CD4-positive, alpha-beta T cell treated with Interleukin-12 subunit alpha and Interleukin-12 subunit beta, for 1 hour (primary cell): Measurements from ENCODE around the gene KIF7.

ENCODE experiments used
- DNase-seq: peaks from one replicate; pipeline ENCODE4 v3.0.0-alpha.2; 2020

KIF7 gene

DNA sequence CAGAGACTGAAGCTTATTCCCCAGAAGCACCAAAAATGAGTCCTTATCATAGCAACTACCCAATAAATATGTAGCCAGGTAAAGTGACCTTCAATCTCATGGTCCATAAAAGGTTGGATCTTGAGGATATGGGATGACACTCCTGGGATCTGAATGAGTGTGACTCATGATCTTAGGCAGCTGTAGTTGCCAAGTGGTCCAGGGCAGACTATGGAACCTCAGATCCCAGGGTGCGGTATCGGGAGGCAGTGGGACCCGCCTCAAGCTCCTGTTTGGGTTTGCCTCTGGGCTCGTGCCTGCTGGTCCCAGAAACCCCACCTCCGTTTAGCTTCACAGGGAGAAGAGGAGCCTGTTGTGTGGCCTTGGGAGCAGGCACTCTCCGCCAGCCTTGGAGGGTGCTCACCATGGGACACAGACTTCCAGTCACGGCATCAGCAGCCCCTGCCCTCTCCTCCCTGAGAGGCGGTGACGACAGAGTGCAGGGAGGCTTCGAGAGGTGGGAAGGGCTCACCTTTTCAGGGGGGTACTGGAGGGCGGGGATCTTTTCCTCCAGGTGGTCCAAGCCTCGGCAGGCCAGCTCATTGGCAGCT lies 15.8 kb upstream of the KIF7 start:
- DNase-seq, result no peak

DNA sequence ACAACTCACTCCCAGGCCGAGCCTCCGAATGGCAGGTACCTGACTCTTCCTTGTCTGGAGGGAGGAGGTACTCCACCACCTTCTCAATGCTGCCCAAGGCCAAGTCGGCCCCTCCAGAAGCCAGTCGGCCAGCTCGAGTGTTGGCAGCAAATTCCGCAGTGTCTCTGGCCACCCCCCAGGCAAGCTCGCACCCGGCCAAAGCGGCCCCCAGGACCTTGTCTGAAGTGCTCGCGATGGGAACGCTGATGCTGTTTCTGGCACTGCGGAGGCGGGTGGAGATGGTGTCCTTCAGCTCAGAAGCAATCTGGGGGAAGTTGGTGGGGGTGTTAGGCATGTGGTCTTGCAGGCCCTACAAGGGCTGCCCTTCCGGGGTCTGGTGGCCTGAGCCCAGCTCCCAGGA lies 14.7 kb upstream of the KIF7 start:
- no peak for DNase-seq

DNA sequence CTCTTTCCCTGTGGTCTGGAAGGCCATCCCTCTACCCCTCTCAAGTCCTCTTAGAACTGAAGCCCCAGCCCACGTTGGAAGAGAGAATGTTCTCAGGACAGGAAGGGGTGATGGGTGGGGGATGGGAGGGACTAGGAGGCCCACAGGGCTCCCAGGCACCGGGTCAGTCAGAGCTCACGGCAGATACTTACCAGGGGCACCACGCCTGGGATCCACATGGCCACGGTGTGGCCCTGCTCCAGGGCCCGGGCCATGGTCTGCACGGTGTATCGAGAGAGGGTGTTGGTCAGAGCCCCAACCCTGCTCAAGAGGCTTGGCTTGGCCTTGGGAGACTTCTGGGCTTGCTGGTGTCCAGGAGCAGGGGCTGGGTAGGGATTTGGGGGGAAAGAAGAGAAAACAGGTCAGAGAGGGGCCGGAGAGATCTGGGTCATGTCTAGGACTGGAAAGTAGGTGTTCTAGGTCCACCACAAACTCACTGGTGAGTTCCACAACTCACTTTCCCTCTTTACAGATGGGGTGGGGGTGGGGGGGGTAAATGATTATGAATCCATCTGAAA lies 14.1 kb upstream of the KIF7 start:
- no peak for DNase-seq

DNA sequence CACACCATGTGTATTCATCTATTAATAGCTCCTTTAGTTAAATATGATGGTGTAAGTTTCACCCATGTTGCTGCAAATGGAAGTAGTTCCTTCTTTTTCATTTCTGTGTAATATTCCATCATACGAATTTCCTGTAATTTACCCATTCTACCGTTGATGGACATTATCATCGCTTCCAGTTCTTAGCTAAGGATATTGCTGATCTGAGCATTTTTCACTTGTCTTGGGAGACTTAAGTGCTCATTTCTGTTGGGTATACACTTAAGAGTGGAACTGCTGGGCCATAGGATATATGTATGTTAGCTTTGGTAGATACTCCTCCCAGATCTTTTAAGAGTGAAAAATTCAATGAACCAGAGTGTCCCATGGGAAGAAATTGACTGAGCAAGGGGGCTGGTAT lies 12.9 kb upstream of the KIF7 start:
- DNase-seq, result no peak

DNA sequence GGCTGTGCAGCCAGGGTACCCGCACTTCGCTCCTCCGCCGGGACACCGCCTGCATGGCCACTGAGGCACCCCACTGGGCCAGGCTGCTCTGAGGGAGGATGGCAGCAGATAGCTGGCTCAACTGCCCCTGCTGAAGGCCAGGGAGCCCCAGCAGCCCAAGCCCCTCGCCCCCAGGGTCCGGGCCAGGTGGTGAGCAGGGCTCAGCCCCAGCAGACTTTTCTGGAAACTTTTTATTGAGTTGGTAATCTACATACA lies 12.4 kb upstream of the KIF7 start:
- no peak for DNase-seq

DNA sequence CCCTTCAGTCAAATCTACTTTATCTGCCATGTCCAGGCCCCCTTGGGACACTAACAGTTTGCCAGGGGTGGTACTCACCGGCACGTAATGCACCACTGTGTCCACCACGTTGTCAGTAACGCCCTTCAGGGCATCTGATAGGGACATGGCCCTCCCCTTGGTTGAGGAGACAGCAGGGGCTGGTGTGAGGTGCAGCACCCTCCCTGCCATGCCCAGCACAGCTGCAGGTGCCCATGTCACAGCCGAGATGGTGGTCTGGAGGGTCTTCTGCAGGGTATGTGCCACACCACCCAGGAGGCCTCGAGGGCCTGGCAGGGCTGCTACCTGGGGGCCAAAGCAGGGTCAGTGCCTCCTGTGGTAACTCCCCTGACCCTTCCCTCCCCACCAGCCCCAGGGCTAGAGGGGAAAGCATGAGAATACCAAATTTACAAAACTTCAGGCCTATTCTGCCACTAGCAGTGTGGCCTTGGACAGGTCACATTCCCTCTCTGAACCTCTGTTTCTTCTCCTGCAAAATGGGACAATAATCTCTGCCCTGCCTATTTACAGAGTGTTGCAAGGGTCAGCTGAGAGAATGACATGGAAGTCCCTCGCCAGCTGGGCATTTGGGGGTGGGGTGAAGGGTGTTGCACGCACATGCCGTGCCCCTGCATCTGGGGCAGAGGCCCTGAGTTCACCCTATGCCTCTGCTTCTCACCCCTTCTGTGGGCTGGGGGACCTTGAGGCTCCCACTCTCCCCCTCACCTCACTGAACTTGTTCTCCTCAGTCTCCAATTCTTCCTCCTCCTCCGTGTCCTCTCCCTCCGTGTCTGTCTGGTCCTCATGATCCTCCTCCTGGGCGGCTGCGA lies 11.8 kb upstream of the KIF7 start:
- no peak for DNase-seq

DNA sequence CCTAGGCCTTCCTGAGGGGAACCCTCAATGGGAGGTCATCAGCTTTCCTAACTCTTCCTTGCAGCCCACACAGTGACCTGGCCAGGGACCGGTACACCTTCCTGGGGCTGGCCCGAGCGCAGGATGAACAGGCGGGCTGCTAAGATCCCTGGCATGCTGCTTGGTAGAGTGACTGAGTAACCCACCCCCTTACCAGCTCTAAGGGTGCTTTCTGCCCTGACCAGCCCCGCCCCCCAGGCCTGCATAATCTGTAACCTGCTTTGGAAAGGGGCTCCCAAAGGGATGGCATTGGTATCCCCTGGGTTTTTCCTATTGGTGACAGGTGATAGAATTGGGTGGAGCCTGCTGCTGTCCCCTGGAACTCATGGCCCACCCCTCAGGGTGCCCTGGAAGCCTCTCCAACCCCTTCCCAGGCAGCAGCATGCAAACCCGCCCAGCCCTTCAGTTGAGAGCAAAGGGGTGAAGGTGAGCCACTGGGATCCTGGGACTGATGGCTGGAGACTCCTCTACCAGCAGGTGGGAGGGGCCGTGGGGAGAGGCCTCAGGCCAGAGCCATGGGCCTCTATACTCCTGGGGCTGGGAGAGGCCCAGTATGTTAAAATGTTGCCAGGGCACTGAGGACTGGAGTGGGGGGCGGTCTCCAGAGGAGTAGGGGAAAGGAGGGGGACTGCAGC lies 11.1 kb upstream of the KIF7 start:
- DNase-seq, result no peak

DNA sequence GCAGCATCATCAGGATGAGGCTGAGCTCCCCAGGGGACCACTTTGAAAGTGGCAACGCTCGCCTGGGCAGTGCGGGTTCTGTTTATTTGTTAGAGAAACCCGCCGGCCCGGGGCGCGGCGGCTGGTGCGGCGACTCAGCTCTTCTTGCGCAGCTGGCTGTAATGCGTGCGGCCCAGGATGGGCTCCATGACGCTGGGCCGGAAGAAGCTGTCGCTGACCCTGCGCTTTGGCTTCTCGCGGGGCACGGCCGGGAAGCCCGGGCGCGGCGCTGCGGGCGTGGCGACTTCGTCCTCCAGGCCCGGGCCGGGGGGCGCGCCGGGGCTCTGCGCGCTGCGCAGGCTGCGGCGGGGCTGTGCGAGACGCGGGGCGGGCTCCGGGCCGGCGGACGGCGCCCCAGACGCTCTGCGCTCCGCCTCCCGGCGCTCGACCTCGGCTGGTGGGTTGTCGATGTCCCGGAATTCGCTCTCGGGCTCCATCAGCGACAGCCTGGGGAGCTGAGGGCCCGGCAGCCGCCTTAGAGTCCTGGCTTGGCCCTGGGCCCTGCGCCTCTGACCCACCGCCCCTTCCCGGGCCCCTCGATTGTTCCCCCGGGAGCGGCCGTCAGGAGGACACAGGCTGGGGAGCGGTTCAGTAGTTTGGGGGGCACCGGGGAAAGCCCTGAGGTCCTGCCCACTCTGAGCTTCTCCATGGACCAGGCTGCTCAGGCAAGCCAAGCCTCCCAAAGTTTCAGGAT lies 10.3 kb upstream of the KIF7 start:
- no peak for DNase-seq

DNA sequence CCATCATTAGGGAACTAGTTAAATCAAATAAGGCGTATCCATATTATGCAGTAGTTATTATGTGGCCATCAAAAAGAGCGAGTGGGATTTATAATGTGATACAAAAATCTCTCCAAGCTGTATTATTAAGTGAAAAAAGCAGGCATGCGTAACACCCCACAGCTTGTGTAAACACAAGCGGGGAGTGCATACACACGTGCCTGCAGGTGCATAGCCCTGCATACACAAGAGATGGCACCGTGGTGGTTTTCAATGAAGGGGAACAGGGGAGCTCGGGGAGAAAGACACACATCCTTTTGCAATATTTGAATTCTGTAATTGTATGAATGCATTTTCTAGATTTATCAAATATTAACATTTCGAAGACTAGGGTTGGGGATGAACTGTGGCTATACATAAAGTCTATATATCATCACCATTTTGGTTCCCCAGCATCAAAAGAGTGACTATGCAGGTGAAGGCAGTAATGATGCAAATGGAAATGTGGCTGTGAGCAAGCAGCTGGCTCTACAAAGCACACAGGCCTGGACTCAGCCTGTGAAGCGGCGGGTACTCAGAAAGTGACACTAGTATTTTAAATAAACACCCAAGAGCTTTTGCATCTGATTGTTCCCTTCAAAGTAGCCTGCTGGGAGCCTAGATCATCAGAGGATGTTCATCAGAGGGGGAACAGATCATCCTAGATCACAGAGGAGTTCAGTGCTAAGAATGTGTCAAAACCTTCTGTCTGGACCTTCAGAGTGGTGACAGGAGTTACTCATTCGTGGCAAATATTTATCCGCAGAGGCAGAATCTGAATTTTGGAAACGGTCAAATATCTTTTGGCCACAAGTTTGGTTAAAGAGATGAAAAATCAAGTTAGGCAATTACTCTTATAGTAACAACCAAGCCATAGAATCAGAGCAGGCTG lies 9.4 kb upstream of the KIF7 start:
- DNase-seq, result no peak

DNA sequence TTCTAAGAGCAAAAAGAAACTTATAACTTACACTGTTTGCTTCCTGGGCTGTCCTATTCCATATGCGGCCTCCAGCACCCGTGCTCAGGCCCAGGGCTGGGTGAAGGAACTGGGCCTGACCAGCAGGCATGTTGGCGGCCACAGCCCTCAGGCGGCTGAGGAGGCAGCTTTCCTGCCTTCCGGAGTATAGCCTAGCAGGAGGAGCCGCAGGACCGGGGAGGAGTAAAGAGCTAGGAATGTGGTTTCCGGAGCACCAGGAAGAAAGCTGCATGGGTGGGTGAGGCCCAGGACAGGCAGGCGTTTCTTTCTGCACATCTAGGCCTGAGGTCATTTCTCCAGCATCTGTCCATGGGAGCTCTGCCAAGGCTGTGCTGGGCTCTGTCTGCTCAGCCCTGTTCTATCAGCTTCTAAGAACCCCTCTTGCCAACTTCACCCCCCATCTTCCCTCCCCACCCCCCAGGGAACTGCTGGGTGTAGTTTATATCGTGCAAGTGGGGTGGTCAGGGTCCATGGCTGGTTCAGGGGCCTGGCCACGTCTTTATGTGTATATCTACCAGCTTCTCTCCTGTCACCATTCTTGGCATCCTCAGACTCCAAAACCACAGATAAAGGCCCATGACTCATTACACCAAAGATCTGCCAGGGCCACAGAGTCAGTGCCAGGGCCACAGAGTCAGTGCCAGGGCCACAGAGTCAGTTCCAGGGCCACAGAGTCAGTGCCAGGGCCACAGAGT lies 7.8 kb upstream of the KIF7 start:
- no peak for DNase-seq

DNA sequence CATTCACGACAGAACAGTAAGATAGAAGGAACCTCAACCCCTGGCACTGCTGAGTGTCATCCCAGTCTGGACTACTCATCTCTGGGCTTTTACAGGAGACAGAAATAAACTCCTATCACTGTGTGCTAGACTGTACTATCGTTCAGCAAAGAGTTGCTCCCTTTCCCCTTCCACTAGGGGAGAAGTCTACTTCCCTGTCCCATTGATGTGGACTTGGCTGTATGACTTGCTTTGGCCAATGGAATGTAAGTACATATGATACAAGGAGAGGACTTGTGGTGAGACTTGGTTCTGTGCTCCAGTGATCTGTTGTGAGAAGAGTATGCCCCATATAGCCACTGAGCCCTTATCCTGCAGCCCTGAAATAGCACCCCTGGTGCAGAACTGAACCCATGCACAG lies 5.3 kb upstream of the KIF7 start:
- no peak for DNase-seq

DNA sequence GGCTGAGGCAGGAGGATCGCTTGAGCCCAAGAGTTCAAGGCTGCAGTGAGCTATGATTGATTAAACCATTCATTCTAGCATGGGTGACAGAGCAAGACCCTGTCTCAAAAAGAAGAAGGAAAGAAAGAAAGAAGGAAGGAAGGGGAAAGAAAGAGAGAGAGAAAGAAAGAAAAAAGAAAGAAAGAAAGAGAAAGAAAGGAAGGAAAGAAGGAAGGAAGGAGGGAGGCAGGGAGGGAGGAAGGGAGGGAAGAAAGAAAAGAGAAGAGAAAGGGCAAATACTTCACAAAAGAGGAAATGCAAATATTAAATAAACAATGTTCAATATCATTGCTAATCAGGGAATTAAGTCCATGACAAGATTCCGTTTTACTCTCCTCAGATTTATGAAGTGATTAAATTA lies 4.0 kb upstream of the KIF7 start:
- no peak for DNase-seq

DNA sequence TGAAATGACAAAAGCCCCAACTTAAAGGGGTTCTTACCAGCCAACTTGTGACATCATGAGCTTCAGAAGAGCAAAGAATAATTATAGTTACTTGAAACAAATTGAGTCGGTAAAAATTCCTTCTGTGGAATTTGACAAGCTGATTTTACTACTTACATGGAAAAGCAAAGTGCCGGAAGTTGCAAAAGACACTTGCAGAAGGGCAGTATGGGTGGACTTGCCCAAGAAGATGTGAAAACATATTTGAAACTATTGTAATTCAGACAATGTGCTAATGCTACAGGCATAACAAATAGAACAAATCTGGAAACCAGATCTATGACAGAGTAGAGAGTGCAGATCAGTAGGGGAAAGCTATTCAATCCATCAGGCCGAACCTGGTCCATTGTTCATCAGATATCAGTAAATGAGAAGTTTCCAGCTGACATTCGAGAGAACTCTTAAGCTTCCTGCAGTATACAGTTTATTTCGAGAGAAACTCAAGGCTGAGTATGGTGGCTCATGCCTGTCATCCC lies 2.5 kb upstream of the KIF7 start:
- no peak for DNase-seq

DNA sequence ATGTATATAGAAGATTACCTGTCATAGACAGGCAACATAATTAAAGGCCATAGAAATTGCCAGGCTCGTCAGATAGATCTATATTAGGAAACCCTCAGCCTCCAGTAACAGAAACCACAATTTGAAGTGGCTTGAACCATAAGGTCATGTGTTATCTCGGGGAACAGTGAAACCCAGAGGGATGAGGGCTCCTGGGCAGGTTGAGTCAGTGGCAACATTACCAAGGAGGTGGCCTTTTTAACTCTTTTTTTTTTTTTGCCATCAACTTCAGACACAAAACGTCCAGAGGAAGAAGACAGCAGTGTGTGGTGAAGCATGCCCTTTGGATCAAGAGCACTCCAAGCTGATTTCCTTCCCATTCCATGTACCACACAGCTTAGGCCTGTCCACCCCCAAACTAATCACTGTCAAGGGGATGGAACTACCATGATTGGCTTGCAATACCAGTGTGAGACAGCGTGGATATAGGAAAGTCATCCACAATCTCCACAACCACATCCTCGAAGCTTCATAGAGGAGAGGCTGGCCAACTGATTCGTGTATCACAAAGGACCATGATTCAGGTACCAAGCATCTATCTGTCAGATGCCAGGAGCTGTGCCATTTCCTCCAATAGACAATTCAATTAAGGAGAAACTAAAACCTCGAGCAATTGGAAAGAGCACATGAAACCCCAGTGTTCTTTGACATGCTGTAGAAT lies 999 bp upstream of the KIF7 start:
- DNase-seq, result no peak

DNA sequence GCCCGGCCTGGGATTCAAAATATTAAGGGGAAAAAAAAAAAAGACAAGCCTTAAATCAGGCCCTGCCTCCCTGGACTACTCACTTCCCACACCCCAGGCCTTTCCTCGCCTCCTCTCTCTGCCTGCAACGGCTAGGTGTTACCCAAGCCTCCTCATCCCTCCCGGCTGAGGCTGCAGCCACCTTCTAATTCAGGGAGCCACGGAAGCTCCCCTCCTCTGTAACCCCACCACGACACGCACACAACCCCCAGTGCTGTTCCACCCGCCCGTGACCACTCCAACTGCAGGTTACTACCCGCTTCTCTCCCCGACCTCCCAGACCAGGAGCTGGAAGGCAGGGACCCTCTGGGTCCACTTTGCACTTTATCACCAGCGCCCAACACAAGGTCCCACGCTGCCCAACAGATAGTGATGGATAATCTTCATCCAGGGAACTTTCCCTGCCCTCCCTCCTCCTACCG lies 936 bp downstream of the KIF7 start:
- DNase-seq, result no peak

DNA sequence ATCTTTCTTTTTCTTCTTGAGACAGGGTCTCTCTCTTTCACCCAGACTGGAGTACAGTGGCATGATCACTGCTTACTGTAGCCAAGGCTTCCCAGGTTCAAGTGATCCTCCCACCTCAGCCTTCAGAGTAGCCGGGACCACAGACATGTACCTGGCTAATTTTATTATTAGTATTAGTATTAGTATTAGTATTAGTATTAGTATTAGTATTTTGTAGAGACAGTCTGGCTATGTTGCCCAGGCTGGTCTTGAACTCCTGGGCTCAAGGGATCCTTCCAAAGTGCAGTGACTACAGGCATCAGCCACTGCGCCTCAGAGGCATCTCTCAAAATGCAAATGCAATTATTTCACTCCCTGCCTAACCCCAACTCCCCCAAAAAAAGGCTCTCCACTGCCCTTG lies 1.7 kb downstream of the KIF7 start:
- no peak for DNase-seq

DNA sequence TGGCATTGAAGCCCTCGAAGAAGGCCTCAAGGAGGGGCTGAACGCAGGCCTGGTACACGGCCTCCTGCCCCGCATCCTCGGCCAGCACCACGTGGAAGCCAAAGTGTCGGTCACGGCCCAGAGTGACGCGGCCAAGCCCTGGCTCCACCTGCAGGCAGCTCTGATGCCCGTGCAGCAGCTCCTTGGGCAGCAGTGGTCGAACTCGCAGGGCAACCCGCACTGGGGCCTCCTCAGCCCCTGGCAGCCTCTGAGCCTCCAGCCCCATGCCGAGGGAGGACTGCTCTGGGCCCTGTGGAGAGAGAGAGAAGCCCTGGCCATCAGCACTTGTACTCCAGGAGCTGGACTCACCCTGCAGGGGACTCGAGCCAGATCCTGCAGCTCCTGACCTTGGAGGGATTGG lies 2.6 kb downstream of the KIF7 start:
- DNase-seq, result no peak

DNA sequence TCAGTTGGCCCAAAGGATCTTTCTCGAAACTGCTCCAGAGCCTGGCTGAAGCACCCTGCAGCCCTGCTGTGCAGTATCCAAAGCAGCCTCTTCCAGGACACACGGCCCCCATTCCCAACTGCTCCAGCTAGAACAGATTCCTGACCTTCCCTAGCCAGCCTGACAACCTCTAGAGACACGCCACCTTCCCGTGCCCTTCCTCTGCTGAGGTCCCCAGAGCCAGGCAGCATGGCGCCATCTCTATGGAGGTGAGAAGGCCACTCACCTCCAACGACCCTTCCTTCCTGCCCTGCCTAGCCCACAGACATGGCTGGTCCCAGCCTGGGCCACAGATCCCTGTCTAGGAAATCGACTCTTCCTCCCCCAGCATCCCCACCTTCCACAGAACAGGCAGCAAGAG lies 3.1 kb downstream of the KIF7 start:
- DNase-seq, result no peak

DNA sequence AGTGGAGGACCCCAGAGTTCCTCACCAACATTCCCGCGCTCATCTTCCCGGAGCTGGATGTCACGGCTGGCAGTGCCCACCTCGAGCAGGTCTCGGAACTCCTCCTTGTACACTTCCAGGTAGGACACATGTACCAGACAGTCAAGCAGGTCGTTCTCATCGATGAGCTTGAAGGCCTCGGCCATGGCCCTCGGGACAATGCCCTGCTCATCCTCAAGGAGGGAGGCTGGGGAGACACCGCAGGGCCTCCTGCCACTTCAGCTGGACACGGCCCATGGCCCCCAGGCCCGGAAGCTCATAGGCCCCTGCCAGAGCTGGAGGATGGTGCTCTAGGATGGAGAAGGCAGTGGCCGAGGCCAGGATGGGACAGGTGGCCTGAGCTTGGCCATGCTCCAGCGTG lies 5.6 kb downstream of the KIF7 start:
- no peak for DNase-seq

DNA sequence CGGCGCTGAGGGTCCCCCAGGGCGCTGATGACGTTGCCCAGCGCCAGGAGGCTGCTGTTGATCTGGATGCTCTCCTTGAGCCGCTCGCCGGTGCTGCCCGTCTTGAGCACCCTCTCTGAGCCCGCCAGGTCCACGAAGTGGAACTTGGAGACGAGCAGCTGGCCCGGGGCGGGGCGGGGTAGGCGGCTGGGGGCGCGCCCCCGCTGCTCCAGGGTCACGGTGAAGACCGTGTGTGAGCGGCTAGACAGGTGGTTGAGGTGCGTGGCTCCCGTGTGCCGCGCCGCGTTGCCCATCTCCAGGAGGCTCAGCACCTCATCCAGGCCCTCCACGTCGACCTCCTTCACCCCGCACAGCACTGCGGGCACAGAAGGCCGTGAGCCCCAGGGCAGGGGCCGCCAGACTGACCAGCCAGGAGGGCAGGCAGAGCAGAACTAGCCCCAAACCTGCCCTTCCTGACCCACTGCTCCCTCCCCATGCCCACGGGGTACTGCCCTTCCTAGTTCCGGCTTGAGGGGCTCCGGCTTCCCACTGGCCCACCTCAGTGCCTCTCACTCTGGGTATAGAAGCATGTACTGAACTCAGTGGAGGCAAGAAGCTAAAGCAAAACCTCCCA lies 6.1 kb downstream of the KIF7 start:
- no peak for DNase-seq
